H1 (cell line): ENCODE results near the gene GPR137. TPM values are rescaled to one million over a fixed set of nuclear protein-coding genes. Genes with fewer than 3 reads are reported as not detected.

Experiments
- CEBPB ChIP-seq: IDR thresholded peaks from 2 replicates; pipeline ENCODE4 v1.6.1; 2012; ENCODE audit warnings: low read depth, low read length
- JUND ChIP-seq: IDR thresholded peaks from 2 replicates; pipeline ENCODE4 v1.6.1; 2011; ENCODE audit warnings: mild to moderate bottlenecking, improper control_type of control experiment, low read length
- NANOG ChIP-seq: IDR thresholded peaks from 2 replicates; pipeline ENCODE4 v1.6.1; 2011; ENCODE audit warnings: low read length, low read depth, mild to moderate bottlenecking, inconsistent platforms; ENCODE audit not compliant: insufficient read depth, poor library complexity, severe bottlenecking
- POLR2A ChIP-seq, 2 experiments: IDR thresholded peaks; 1 replicate in 1 of 2; 2 replicates in 1 of 2; pipeline ENCODE4 v1.6.1; 2011; ENCODE audit warnings: low read depth in 2 of 2, low read length in 2 of 2, mild to moderate bottlenecking in 2 of 2; ENCODE audit errors: control extremely low read depth in 1 of 2
- SIN3A ChIP-seq, 2 experiments: IDR thresholded peaks in 1 of 2; conservative IDR thresholded peaks in 1 of 2; 2 replicates each; pipeline ENCODE4 v1.6.1; 2011 to 2012; ENCODE audit warnings: low read length in 2 of 2, improper control_type of control experiment in 1 of 2, low read depth in 1 of 2, mild to moderate bottlenecking in 1 of 2
- TAF7 ChIP-seq: optimal IDR thresholded peaks from 2 replicates; pipeline ENCODE3; 2011; ENCODE audit warnings: low read depth, mild to moderate bottlenecking, inconsistent platforms, low read length, moderate library complexity, borderline replicate concordance
- polyA plus RNA-seq, 7 experiments: library from polyadenylated mRNA; depleted of rRNA in 3 of 7; stranded (reverse) in 5 of 7; unstranded in 2 of 7; fragments of >200 nt in 5 of 7; fragments of 200-250 nt in 2 of 7; gene quantifications; 1 replicate in 5 of 7; 2 replicates in 1 of 7; 4 replicates in 1 of 7; pipeline versions ENCODE4 v1.2.1 to v1.2.3, GENCODE V29; 2011 to 2013; ENCODE audit warnings: missing spikeins in 2 of 7, mixed read lengths in 2 of 7
- total RNA-seq: library from RNA; stranded (reverse); fragmentation: NEBNext Ultra II Directional; extraction: Animal tissue kit (Norgen Biotek cat#: 25700); gene quantifications from 2 replicates; pipeline ENCODE4 v1.2.1, GENCODE V29; 2021
- TF ChIP-seq, protein P1 (sequence below): IDR thresholded peaks from 2 replicates; pipeline ENCODE4 v1.6.1; 2011; ENCODE audit warnings: low read depth, mild to moderate bottlenecking, low read length; ENCODE audit not compliant: insufficient read depth

The GPR137 gene
- total and polyA plus RNA-seq, 2 of the 8 experiments (the other 6 are each of a cell fraction or from before 2014, with no cell fraction given): 36.2 to 37.8 TPM

DNA sequence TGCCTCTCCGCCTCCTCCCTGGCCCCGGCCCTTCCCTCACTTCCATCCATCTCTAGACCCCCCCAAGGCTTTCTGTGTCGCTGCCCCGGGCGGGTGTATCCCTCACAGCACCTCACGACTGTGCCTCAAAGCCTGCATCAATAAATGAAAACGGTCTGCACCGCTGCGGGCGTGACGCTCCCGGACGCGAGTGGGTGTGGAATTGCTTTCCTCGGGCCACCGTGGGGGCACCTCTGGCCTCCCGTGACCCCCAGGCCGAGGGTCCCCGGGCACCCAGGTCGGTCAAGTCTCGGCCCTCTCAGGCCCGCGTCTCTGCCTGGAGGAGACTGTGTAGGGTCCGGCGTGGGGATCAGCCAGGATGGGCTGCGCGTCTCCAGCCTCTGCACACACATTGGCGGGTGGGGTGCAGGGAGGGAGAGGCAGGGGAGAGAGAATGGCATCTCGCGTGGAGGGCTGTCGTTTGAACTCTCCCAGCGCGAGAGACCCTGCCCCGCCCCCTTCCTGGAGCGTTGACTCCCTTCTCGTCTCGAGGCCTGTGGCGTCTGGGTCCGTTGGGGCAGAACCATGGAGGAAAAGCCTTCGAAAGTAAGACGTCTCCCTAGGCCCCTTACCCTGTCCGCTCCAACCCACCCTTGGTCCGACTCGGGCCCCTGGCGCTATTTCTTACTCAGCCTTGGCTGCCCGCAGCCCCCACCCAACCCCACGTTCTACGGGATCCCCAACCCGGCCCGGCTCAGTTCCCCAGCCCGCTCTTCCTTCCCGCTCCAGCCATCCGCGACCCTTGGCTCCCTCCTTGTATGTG is 14.4 kb downstream of the GPR137 start, which contains the start of gene CATSPERZ (continued):
- no peak for TF ChIP-seq TAF7
- no peak for TF ChIP-seq JUND
- TF ChIP-seq CEBPB: no peak
- no peak for TF ChIP-seq POLR2A (IDR thresholded peaks at IDR 0.05; ENCODE audit: control extremely low read depth in 1 of 2, low read depth in 2 of 2, low read length in 2 of 2)
- TF ChIP-seq NANOG: no peak
- TF ChIP-seq, protein P1, sequence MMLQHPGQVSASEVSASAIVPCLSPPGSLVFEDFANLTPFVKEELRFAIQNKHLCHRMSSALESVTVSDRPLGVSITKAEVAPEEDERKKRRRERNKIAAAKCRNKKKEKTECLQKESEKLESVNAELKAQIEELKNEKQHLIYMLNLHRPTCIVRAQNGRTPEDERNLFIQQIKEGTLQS: no peak
- 0 out of 4 replicates have a peak, but pooled peaks of 1 of the 2 experiments have one; percentile 11 for TF ChIP-seq SIN3A (conservative IDR thresholded peaks at IDR 0.05 in 1 of 2, IDR thresholded peaks at IDR 0.05 in 1 of 2; ENCODE audit: low read depth in 1 of 2, low read length in 2 of 2)
